Effector CD4-positive, alpha-beta T cell (primary cell): ENCODE results near the gene FARS2.
"Not testable (repeated sequence)": the region's sequence is repeated elsewhere in the genome, so short reads cannot be mapped to it uniquely, and the experiment has no call there.

Source experiments
- DNase-seq: peaks from one replicate; pipeline ENCODE4 v3.0.0-alpha.2; 2020

Gene FARS2

GRCh38 chr6:5644523-5645185 is 383.3 kb downstream of the FARS2 start:
- DNase-seq, result no peak

- no peak for DNase-seq
Measured at GRCh38 chr6:5645328-5646290, 384.3 kb downstream of the FARS2 start.

GRCh38 chr6:5652406-5653137 is 391.3 kb downstream of the FARS2 start:
- DNase-seq, result no peak

- DNase-seq, result no peak
Measured at GRCh38 chr6:5653801-5654200, 392.5 kb downstream of the FARS2 start.

- no peak for DNase-seq
Measured at GRCh38 chr6:5656226-5656625, 394.9 kb downstream of the FARS2 start.

GRCh38 chr6:5656695-5657094 is 395.4 kb downstream of the FARS2 start:
- not testable (repeated sequence) for DNase-seq

GRCh38 chr6:5657684-5658430 is 396.5 kb downstream of the FARS2 start:
- no peak for DNase-seq

- no peak for DNase-seq
Measured at GRCh38 chr6:5659467-5659866, 398.2 kb downstream of the FARS2 start.

GRCh38 chr6:5660772-5661171 is 399.5 kb downstream of the FARS2 start:
- DNase-seq, result no peak

GRCh38 chr6:5662797-5663196 is 401.5 kb downstream of the FARS2 start:
- no peak for DNase-seq

- DNase-seq, result no peak
Measured at GRCh38 chr6:5663259-5663658, 401.9 kb downstream of the FARS2 start.

- DNase-seq, result no peak
Measured at GRCh38 chr6:5663739-5664138, 402.4 kb downstream of the FARS2 start.

GRCh38 chr6:5664149-5664548 is 402.8 kb downstream of the FARS2 start:
- no peak for DNase-seq

GRCh38 chr6:5665173-5665572 is 403.9 kb downstream of the FARS2 start:
- DNase-seq, result no peak

GRCh38 chr6:5665667-5666066 is 404.4 kb downstream of the FARS2 start:
- no peak for DNase-seq

GRCh38 chr6:5666695-5667094 is 405.4 kb downstream of the FARS2 start:
- no peak for DNase-seq

GRCh38 chr6:5667737-5668136 is 406.4 kb downstream of the FARS2 start:
- DNase-seq, result no peak

GRCh38 chr6:5670381-5670780 is 409.1 kb downstream of the FARS2 start:
- DNase-seq, result no peak

- no peak for DNase-seq
Measured at GRCh38 chr6:5670811-5671561, 409.7 kb downstream of the FARS2 start.

- no peak for DNase-seq
Measured at GRCh38 chr6:5671601-5672559, 410.6 kb downstream of the FARS2 start.

GRCh38 chr6:5672581-5673011 is 411.3 kb downstream of the FARS2 start:
- no peak for DNase-seq
